HEK293 (cell line): ENCODE data around the gene KYAT1.

Experiments
- CTCF ChIA-PET: fragments of 350-600 bp; formaldehyde crosslinking; extraction: SDS; loops from one replicate; lab custom pipeline; 2021; ENCODE audit warnings: antibody characterized with exemption; lab: Yijun Ruan, JAX
- POLR2A ChIA-PET: fragments of 300-600 bp; formaldehyde crosslinking; extraction: SDS; loops from one replicate; lab custom pipeline; 2020; ENCODE audit warnings: antibody characterized with exemption, inconsistent platforms; lab: Yijun Ruan, JAX
- H3K27ac ChIP-seq: fragments of 200-500 bp; sonication (Bioruptor generic); 2 replicates; pipeline ENCODE4 v1.5.1; 2014; ENCODE audit warnings: low read depth, low read length, control low read depth, inconsistent platforms; ENCODE audit errors: extremely low read depth
- H3K36me3 ChIP-seq, 2 experiments: fragments of 200-500 bp in 1 of 2; sonication (Bioruptor generic) in 1 of 2; 1 replicate in 1 of 2; 2 replicates in 1 of 2; pipeline ENCODE4 v1.5.1; 2014 to 2017; ENCODE audit warnings: inconsistent platforms in 2 of 2, low read length in 2 of 2; ENCODE audit not compliant: control insufficient read depth in 2 of 2, insufficient read depth in 1 of 2
- H3K4me1 ChIP-seq: fragments of 200-500 bp; sonication (Bioruptor generic); 2 replicates; pipeline ENCODE4 v1.5.1; 2014; ENCODE audit warnings: mild to moderate bottlenecking, low read length, inconsistent platforms; ENCODE audit not compliant: control insufficient read depth, insufficient read depth
- H3K4me3 ChIP-seq: 2 replicates; pipeline ENCODE4 v1.5.1; 2011; ENCODE audit warnings: low read depth, mild to moderate bottlenecking, control low read depth, low read length, moderate library complexity
- H3K9me3 ChIP-seq: fragments of 200-500 bp; sonication (Bioruptor generic); 2 replicates; pipeline ENCODE4 v1.5.1; 2014; ENCODE audit warnings: low read depth, low read length, inconsistent platforms; ENCODE audit not compliant: control insufficient read depth, insufficient read depth
- ATF2 ChIP-seq: fragments of 450-650 bp; formaldehyde crosslinking; IDR thresholded peaks from 2 replicates; pipeline ENCODE4 v1.5.1; 2016; ENCODE audit warnings: missing biosample characterization, missing genetic modification characterization, low read depth
- BCL11A ChIP-seq: fragments of 450-650 bp; formaldehyde crosslinking; IDR thresholded peaks from 2 replicates; pipeline ENCODE4 v1.5.1; 2016; ENCODE audit warnings: low read depth, missing biosample characterization, missing genetic modification characterization
- EGR2 ChIP-seq: fragments of 450-650 bp; formaldehyde crosslinking; IDR thresholded peaks from 2 replicates; pipeline ENCODE4 v1.5.1; 2016; ENCODE audit warnings: low read depth, missing biosample characterization, missing genetic modification characterization
- HIC1 ChIP-seq: fragments of 450-650 bp; formaldehyde crosslinking; IDR thresholded peaks from 2 replicates; pipeline ENCODE4 v1.5.1; 2016; ENCODE audit warnings: missing biosample characterization, missing genetic modification characterization
- KLF17 ChIP-seq: fragments of 450-650 bp; formaldehyde crosslinking; IDR thresholded peaks from 2 replicates; pipeline ENCODE4 v1.5.1; 2016; ENCODE audit warnings: missing biosample characterization, missing genetic modification characterization
- KLF9 ChIP-seq: fragments of 450-650 bp; formaldehyde crosslinking; IDR thresholded peaks from 2 replicates; pipeline ENCODE4 v1.5.1; 2016; ENCODE audit warnings: missing biosample characterization, missing genetic modification characterization, low read depth
- MZF1 ChIP-seq: fragments of 450-650 bp; formaldehyde crosslinking; IDR thresholded peaks from 2 replicates; pipeline ENCODE4 v1.5.1; 2017; ENCODE audit warnings: missing biosample characterization, missing genetic modification characterization, borderline replicate concordance
- PRDM4 ChIP-seq: fragments of 450-650 bp; formaldehyde crosslinking; IDR thresholded peaks from 2 replicates; pipeline ENCODE4 v1.5.1; 2017; ENCODE audit warnings: missing biosample characterization, missing genetic modification characterization
- SP7 ChIP-seq: fragments of 450-650 bp; formaldehyde crosslinking; IDR thresholded peaks from 2 replicates; pipeline ENCODE4 v1.5.1; 2016; ENCODE audit warnings: missing biosample characterization, missing genetic modification characterization
- ZBTB7A ChIP-seq: fragments of 450-650 bp; formaldehyde crosslinking; IDR thresholded peaks from 2 replicates; pipeline ENCODE4 v1.5.1; 2016; ENCODE audit warnings: low read depth, missing biosample characterization, missing genetic modification characterization
- ZBTB8A ChIP-seq: fragments of 450-650 bp; formaldehyde crosslinking; IDR thresholded peaks from 2 replicates; pipeline ENCODE4 v1.5.1; 2016; ENCODE audit warnings: missing biosample characterization, missing genetic modification characterization
- ZNF175 ChIP-seq: fragments of 450-650 bp; formaldehyde crosslinking; IDR thresholded peaks from 2 replicates; pipeline ENCODE4 v1.5.1; 2016; ENCODE audit warnings: missing biosample characterization, missing genetic modification characterization
- ZNF23 ChIP-seq: fragments of 450-650 bp; formaldehyde crosslinking; IDR thresholded peaks from 2 replicates; pipeline ENCODE4 v1.5.1; 2016; ENCODE audit warnings: missing biosample characterization, missing genetic modification characterization, borderline replicate concordance
- ZNF266 ChIP-seq: fragments of 450-650 bp; formaldehyde crosslinking; IDR thresholded peaks from 2 replicates; pipeline ENCODE4 v1.5.1; 2016; ENCODE audit warnings: missing biosample characterization, missing genetic modification characterization, low read depth
- ZNF341 ChIP-seq: fragments of 450-650 bp; formaldehyde crosslinking; IDR thresholded peaks from 2 replicates; pipeline ENCODE4; 2016; ENCODE audit warnings: low read depth, missing biosample characterization, missing genetic modification characterization
- ZNF394 ChIP-seq: fragments of 450-650 bp; formaldehyde crosslinking; IDR thresholded peaks from 2 replicates; pipeline ENCODE4 v1.5.1; 2016; ENCODE audit warnings: missing biosample characterization, missing genetic modification characterization, mild to moderate bottlenecking, moderate library complexity, borderline replicate concordance
- ZNF404 ChIP-seq: fragments of 450-650 bp; formaldehyde crosslinking; IDR thresholded peaks from 2 replicates; pipeline ENCODE4 v1.5.1; 2017; ENCODE audit warnings: missing biosample characterization, missing genetic modification characterization
- ZNF529 ChIP-seq: fragments of 450-650 bp; formaldehyde crosslinking; IDR thresholded peaks from 2 replicates; pipeline ENCODE4 v1.5.1; 2017; ENCODE audit warnings: missing genetic modification characterization, missing biosample characterization; ENCODE audit not compliant: insufficient replicate concordance
- ZNF610 ChIP-seq: fragments of 450-650 bp; formaldehyde crosslinking; IDR thresholded peaks from 2 replicates; pipeline ENCODE4 v1.5.1; 2016; ENCODE audit warnings: missing biosample characterization, missing genetic modification characterization, borderline replicate concordance
- ZNF639 ChIP-seq: fragments of 450-650 bp; formaldehyde crosslinking; IDR thresholded peaks from 2 replicates; pipeline ENCODE4 v1.5.1; 2016; ENCODE audit warnings: missing biosample characterization, missing genetic modification characterization
- ZNF776 ChIP-seq: fragments of 450-650 bp; formaldehyde crosslinking; IDR thresholded peaks from 2 replicates; pipeline ENCODE4 v1.5.0; 2017; ENCODE audit warnings: missing biosample characterization, missing genetic modification characterization, borderline replicate concordance
- ZSCAN18 ChIP-seq: fragments of 450-650 bp; formaldehyde crosslinking; IDR thresholded peaks from 2 replicates; pipeline ENCODE4 v1.5.1; 2016; ENCODE audit warnings: missing biosample characterization, missing genetic modification characterization

The KYAT1 gene

GRCh38 chr9:128823903-128824406, 57.8 kb downstream of the KYAT1 start (continued):
- TF ChIP-seq ZSCAN18 (tag by site-specific recombination): no peak

GRCh38 chr9:128823362-128823902, 58.3 kb downstream of the KYAT1 start:
- Histone ChIP-seq H3K27ac (no peak overlapping the region), H3K4me1 (no peaks in the 10 kb centered on the region), H3K9me3 (no peaks in the 10 kb centered on the region), H3K36me3 (peaks cover 8 to 82% of the 10 kb centered on the region in 2 experiments; a peak in 2 of 3 replicates), H3K4me3 (no peak overlapping the region)
- POLR2A ChIA-PET: no interaction called here
- CTCF ChIA-PET: interaction anchor here (1.1 kb wide), 1 partner anchor 105 kb away, joined by 3 read pairs; no protein-coding TSS in a partner anchor
- no peak for TF ChIP-seq ZNF394 (tag by site-specific recombination)
- TF ChIP-seq ZNF175 (tag by site-specific recombination): no peak
- TF ChIP-seq ATF2: no peak
- TF ChIP-seq ZBTB8A (tag by site-specific recombination): no peak
- TF ChIP-seq ZNF529 (tag by site-specific recombination): no peak
- no peak for TF ChIP-seq ZNF23
- no peak for TF ChIP-seq ZNF639 (tag by site-specific recombination)
- no peak for TF ChIP-seq ZBTB7A (tag by site-specific recombination)
- TF ChIP-seq ZNF610: no peak
- no peak for TF ChIP-seq PRDM4 (tag by site-specific recombination)
- no peak for TF ChIP-seq BCL11A (tag by site-specific recombination)
- no peak for TF ChIP-seq MZF1
- no peak for TF ChIP-seq ZNF404 (tag by site-specific recombination)
- no peak for TF ChIP-seq ZNF341

GRCh38 chr9:128822407-128823042, 59.2 kb downstream of the KYAT1 start:
- Histone ChIP-seq H3K36me3 (peaks cover under 1 to 73% of the 10 kb centered on the region in 2 experiments; a peak in 2 of 3 replicates), H3K4me3 (no peak overlapping the region), H3K4me1 (no peaks in the 10 kb centered on the region), H3K27ac (no peak overlapping the region), H3K9me3 (no peaks in the 10 kb centered on the region)
- ChIA-PET POLR2A (interaction anchor here (0.5 kb wide), 2 partner anchors 13 to 119 kb away, joined by 3 to 4 read pairs; no protein-coding TSS in a partner anchor), CTCF (no interaction called here)
- peak; percentile 57 for TF ChIP-seq HIC1 (tag by site-specific recombination)
- no peak for TF ChIP-seq KLF17 (tag by site-specific recombination)
- TF ChIP-seq ZNF776 (tag by site-specific recombination): no peak
- no peak for TF ChIP-seq SP7 (tag by site-specific recombination)
- TF ChIP-seq KLF9 (tag by site-specific recombination): no peak
- no peak for TF ChIP-seq ZBTB7A (tag by site-specific recombination)
- TF ChIP-seq EGR2: 0 out of 2 replicates have a peak, but pooled peaks have one; percentile 1
- TF ChIP-seq ZNF266 (tag by site-specific recombination): no peak
- no peak for TF ChIP-seq ZNF341
